ENCODE data around the gene VPS51.

VPS51 gene

GRCh38 chr11:65103476-65103875 lies 7.5 kb downstream of the VPS51 start:
- DNase-seq (ENCODE audit: low read depth) = no peak
- no peak overlapping the region for H3K4me3 ChIP-seq (ENCODE audit: low read depth, low read length)
- no peak for TF ChIP-seq CTCF (IDR thresholded peaks at IDR 0.05; ENCODE audit: insufficient read depth, low read depth, low read length, missing control alignments)

- no peak overlapping the region for H3K4me3 ChIP-seq (ENCODE audit: low read depth, low read length)
- DNase-seq (ENCODE audit: low read depth) = no peak
- no peak for TF ChIP-seq CTCF (IDR thresholded peaks at IDR 0.05; ENCODE audit: insufficient read depth, low read depth, low read length, missing control alignments)
These were observed 8.6 kb downstream of the VPS51 start for GRCh38 chr11:65104628-65105027.

- no peak overlapping the region for H3K4me3 ChIP-seq (ENCODE audit: low read depth, low read length)
- no peak for TF ChIP-seq CTCF (IDR thresholded peaks at IDR 0.05; ENCODE audit: insufficient read depth, low read depth, low read length, missing control alignments)
- no peak for DNase-seq (ENCODE audit: low read depth)
These were observed 11.1 kb downstream of the VPS51 start for GRCh38 chr11:65107078-65107477.

- TF ChIP-seq CTCF (IDR thresholded peaks at IDR 0.05; ENCODE audit: insufficient read depth, low read depth, low read length, missing control alignments) = no peak
- DNase-seq (ENCODE audit: low read depth) = no peak
- H3K4me3 ChIP-seq (ENCODE audit: low read depth, low read length) = no peak overlapping the region
These were observed 11.9 kb downstream of the VPS51 start for GRCh38 chr11:65107751-65108468.

GRCh38 chr11:65108469-65109123 lies 12.6 kb downstream of the VPS51 start:
- DNase-seq (ENCODE audit: low read depth) = no peak
- no peak overlapping the region for H3K4me3 ChIP-seq (ENCODE audit: low read depth, low read length)
- no peak for TF ChIP-seq CTCF (IDR thresholded peaks at IDR 0.05; ENCODE audit: insufficient read depth, low read depth, low read length, missing control alignments)

GRCh38 chr11:65109231-65110198 lies 13.5 kb downstream of the VPS51 start:
- H3K4me3 ChIP-seq (ENCODE audit: low read depth, low read length) = no peak overlapping the region
- no peak for DNase-seq (ENCODE audit: low read depth)
- TF ChIP-seq CTCF (IDR thresholded peaks at IDR 0.05; ENCODE audit: insufficient read depth, low read depth, low read length, missing control alignments) = no peak
